Activated effector memory CD4-positive, alpha-beta T cell treated with Interleukin-2 at 50 U/mL for 16 hours (primary cell): Measurements from ENCODE around the gene MRPS24.
"Not testable (repeated sequence)": the region's sequence is repeated elsewhere in the genome, so short reads cannot be mapped to it uniquely, and the experiment has no call there.

Source experiments
- DNase-seq: peaks from one replicate; pipeline ENCODE4 v3.0.0-alpha.2; 2020

The MRPS24 gene

DNA sequence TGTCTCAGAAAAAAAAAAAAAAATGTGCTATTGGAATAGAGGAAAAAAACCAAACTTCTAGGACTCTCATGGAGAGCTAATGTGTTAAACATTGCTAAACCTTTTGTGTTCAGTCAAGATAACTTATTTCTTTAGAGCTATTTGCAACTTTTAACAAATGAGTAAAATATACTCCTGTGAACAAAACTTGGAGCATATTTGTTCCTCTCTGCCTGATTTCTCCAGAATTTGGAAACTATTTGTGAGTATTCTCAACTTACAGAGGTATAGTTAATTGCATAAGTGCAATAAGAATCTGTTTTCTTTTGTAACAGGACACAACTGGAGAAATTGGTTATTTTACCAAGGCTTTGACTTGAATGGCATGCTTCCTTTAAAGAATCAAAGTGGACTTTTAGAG, 38.4 kb downstream of the MRPS24 start:
- DNase-seq: not testable (repeated sequence)

DNA sequence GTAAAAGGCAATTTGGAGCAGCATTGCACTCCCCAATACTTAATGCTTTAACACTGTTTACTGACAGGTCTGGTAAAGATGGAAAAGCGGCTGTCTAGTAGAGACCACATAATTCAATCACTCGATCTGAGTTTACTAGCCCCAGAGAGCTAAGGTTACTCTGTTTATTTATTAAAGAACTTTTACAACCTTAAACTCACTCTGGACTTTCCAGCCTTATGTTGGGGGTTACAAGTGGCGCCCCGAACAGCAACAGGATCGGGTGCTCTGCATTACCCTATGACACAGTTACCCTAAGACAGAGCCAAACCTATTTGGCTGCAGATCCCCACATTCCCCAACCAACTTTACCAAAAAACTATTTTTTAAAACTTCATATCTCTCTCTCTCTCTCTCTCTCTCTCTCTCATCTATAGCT, 43.9 kb downstream of the MRPS24 start:
- DNase-seq: no peak

GRCh38 chr7:43824963-43825362, 44.4 kb downstream of the MRPS24 start:
- no peak for DNase-seq

- not testable (repeated sequence) for DNase-seq
These were observed 44.8 kb downstream of the MRPS24 start for GRCh38 chr7:43824513-43824912.

- no peak for DNase-seq
These were observed 45.4 kb downstream of the MRPS24 start for GRCh38 chr7:43823941-43824340.

GRCh38 chr7:43823425-43823824, 45.9 kb downstream of the MRPS24 start:
- not testable (repeated sequence) for DNase-seq
